Measurements from ENCODE around the gene SERPINH1.

SERPINH1 gene

GRCh38 chr11:75531325-75531724, 30.7 kb upstream of the SERPINH1 start:
- in situ Hi-C loops (cut with MboI; ENCODE audit: low sequenced_read_pairs) = loop anchor here (5.0 to 25.0 kb wide), 2 partner anchors 84 to 244 kb away; no protein-coding TSS in a partner anchor

GRCh38 chr11:75532200-75533048, 29.6 kb upstream of the SERPINH1 start:
- in situ Hi-C loops (cut with MboI; ENCODE audit: low sequenced_read_pairs) = loop anchor here (5.0 to 25.0 kb wide), 2 partner anchors 85 to 245 kb away; no protein-coding TSS in a partner anchor

- in situ Hi-C loops (cut with MboI; ENCODE audit: low sequenced_read_pairs) = loop anchor here (5.0 to 25.0 kb wide), 2 partner anchors 87 to 247 kb away; no protein-coding TSS in a partner anchor
These were observed 28.2 kb upstream of the SERPINH1 start for GRCh38 chr11:75533896-75534258.

- in situ Hi-C loops (cut with MboI; ENCODE audit: low sequenced_read_pairs) = loop anchor here (5.0 to 25.0 kb wide), 2 partner anchors 87 to 247 kb away; no protein-coding TSS in a partner anchor
These were observed 27.6 kb upstream of the SERPINH1 start for GRCh38 chr11:75534259-75535069.

GRCh38 chr11:75535071-75535470, 27.0 kb upstream of the SERPINH1 start:
- in situ Hi-C loops (cut with MboI; ENCODE audit: low sequenced_read_pairs) = loop anchor here (25.0 kb wide), 1 partner anchor 248 kb away; no protein-coding TSS in a partner anchor

- in situ Hi-C loops (cut with MboI; ENCODE audit: low sequenced_read_pairs) = loop anchor here (25.0 kb wide), 1 partner anchor 250 kb away; no protein-coding TSS in a partner anchor
These were observed 25.0 kb upstream of the SERPINH1 start for GRCh38 chr11:75536786-75537641.

DNA sequence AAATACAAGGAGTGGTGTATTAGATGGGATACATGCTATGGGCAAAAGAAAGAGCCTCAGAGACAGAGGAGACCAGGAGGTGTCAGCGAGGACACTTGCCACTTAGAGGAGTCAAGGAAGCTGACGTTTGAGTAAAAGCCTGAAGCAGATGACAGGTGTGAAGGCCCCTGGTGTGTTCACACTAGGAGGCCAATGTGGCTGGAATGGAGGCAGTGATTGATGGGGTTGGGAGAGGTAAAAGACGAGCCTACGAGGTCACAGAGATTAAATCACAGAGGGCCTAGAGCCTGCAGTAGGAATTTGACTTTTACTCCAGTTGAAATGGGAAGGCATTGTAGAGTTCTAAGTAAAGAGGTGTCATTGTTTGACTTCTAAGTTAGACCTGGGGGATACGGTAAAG, 24.3 kb upstream of the SERPINH1 start:
- in situ Hi-C loops (cut with MboI; ENCODE audit: low sequenced_read_pairs) = loop anchor here (25.0 kb wide), 1 partner anchor 250 kb away; no protein-coding TSS in a partner anchor

GRCh38 chr11:75538150-75538942, 23.7 kb upstream of the SERPINH1 start:
- in situ Hi-C loops (cut with MboI; ENCODE audit: low sequenced_read_pairs) = loop anchor here (25.0 kb wide), 1 partner anchor 251 kb away; no protein-coding TSS in a partner anchor

DNA sequence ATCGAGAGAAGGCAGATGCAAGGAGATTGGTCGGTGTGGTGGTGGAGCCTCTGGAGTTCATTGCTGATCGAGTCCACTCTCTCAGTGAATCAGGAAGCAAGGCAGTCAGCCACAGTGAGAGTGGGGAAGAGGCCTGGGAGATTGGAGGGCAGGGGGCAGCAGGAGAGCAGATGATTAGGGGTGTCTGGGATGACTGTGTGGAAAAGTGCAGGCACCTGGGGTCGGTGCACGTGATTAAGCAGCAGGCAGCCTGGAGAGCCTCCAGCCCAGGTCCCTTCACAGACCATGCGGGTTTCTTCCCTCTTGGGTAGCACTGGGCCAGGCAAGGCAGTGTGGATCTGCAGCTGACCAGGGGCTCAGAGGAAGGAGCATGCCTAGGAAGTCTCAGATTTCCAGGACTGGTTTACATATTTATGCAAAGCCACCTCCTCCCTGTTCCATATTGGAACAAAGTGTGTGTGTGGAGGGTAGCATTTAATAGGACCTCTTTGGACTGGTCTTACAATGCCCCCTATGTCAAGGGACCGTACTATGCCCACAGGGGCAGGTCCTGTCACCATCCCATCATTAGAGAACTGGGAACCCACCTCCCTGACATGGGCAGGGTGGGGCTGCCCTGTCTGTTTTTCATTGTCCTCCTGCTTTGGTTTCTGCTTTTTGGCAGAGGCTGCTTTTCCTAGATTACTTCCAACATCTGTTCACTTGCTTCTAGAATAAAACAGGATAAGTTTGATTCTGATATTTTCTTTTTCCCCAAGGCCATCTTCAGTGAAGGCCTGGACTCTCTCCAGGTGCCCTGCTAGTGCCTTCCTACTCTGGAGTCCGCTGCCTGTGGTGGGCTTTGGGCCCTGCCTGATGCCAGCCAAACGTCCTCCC, 22.4 kb upstream of the SERPINH1 start:
- in situ Hi-C loops (cut with MboI; ENCODE audit: low sequenced_read_pairs) = loop anchor here (25.0 kb wide), 1 partner anchor 252 kb away; no protein-coding TSS in a partner anchor

- in situ Hi-C loops (cut with MboI; ENCODE audit: low sequenced_read_pairs) = loop anchor here (25.0 kb wide), 1 partner anchor 254 kb away; no protein-coding TSS in a partner anchor
These were observed 20.6 kb upstream of the SERPINH1 start for GRCh38 chr11:75541193-75542087.

- in situ Hi-C loops (cut with MboI; ENCODE audit: low sequenced_read_pairs) = loop anchor here (25.0 kb wide), 1 partner anchor 255 kb away; no protein-coding TSS in a partner anchor
These were observed 20.0 kb upstream of the SERPINH1 start for GRCh38 chr11:75542088-75542438.

DNA sequence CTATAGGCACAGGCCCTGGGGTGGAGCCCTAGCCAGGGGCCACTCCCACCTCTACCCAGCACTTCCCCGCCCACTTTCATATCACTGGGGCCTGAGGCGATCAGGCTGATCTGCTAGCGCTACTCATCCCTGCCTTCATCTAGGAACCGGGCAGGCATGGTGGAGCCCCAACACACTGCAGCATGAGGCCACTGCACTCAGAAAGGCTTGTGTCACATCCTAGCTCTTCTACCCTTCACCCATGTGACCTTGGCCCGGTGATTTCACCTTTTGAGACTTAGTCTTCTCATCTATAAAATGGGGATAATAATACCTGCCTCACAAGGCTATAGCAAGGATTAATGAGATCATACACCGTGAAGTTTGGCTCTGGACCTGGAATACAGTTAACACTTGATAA, 18.2 kb upstream of the SERPINH1 start:
- in situ Hi-C loops (cut with MboI; ENCODE audit: low sequenced_read_pairs) = loop anchor here (25.0 kb wide), 1 partner anchor 257 kb away; no protein-coding TSS in a partner anchor

GRCh38 chr11:75547177-75547576, 14.9 kb upstream of the SERPINH1 start:
- in situ Hi-C loops (cut with MboI; ENCODE audit: low sequenced_read_pairs) = loop anchor here (25.0 kb wide), 1 partner anchor 260 kb away; no protein-coding TSS in a partner anchor

- in situ Hi-C loops (cut with MboI; ENCODE audit: low sequenced_read_pairs) = loop anchor here (25.0 kb wide), 1 partner anchor 260 kb away; no protein-coding TSS in a partner anchor
These were observed 14.4 kb upstream of the SERPINH1 start for GRCh38 chr11:75547617-75548058.

- in situ Hi-C loops (cut with MboI; ENCODE audit: low sequenced_read_pairs) = loop anchor here (25.0 kb wide), 1 partner anchor 261 kb away; no protein-coding TSS in a partner anchor
These were observed 13.3 kb upstream of the SERPINH1 start for GRCh38 chr11:75548595-75549272.

DNA sequence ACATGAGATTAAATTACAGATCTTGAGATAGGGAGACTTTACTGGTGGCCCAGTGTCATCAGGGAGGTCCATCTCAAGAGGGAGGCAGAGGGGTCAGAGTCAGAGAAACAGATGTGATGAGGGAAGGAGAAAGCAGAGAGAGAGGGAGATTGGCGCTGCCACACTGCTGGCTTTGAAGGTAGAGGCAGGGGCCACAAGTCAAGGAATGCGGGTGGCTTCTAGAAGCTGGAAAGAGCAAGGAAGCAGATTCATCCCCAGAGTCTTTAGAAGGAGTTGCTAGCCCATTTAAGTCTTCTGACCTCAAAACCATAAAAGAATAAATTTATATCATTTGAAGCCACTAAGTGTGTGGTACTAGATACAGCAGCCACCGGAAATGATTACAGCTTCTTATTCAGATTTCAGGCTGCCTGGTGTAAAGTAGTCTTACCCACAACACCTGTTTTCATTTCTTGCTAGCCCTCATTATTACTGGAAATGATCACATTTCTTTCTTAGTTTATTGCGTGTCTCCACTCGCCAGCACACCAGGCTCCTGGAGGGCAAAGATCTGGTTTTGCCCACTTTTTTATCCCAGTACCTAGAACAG, 12.6 kb upstream of the SERPINH1 start:
- in situ Hi-C loops (cut with MboI; ENCODE audit: low sequenced_read_pairs) = loop anchor here (25.0 kb wide), 1 partner anchor 262 kb away; no protein-coding TSS in a partner anchor

Data from HL-60/S4 treated with retinoic acid at 250 ng/mL for 4 days and 3 days (cell line).